Adrenal gland (tissue), 12 donors: ENCODE results near the gene DLG5. TPM values are rescaled to one million over a fixed set of nuclear protein-coding genes. Genes with fewer than 3 reads are reported as not detected.

Experiments used
- DNase-seq, 7 donors: peaks; one replicate each; pipeline ENCODE4 v3.0.0-alpha.2; 2019 to 2020
- H3K27ac ChIP-seq, 5 donors: fragments of 200-600 bp; sonication (generic) in 4 of 5; 1 replicate in 3 of 5; 2 replicates in 2 of 5; pipeline versions ENCODE4 v1.5.1 to v1.8.0; 2016 to 2020; ENCODE audit warnings: mild to moderate bottlenecking in 1 of 5
- H3K27me3 ChIP-seq: fragments of 200-600 bp; 2 replicates; pipeline ENCODE4 v1.8.0; 2021
- H3K36me3 ChIP-seq, 2 donors: fragments of 200-600 bp; replicated peaks in 1 of 2; 1 replicate in 1 of 2; 2 replicates in 1 of 2; pipeline versions ENCODE4 v1.5.1 to v1.8.0; 2018 to 2022
- H3K4me1 ChIP-seq, 2 donors: fragments of 200-600 bp; replicated peaks in 1 of 2; 1 replicate in 1 of 2; 2 replicates in 1 of 2; pipeline versions ENCODE4 v1.5.1 to v1.8.0; 2018 to 2021
- H3K4me3 ChIP-seq, 4 donors: fragments of 200-600 bp; sonication (generic) in 3 of 4; one replicate each; pipeline ENCODE4 v1.5.1; 2016 to 2018
- H3K9me3 ChIP-seq, 3 donors: fragments of 200-600 bp; sonication (generic) in 1 of 3; replicated peaks in 1 of 3; 1 replicate in 2 of 3; 2 replicates in 1 of 3; pipeline versions ENCODE4 v1.5.1 to v1.8.0; 2016 to 2021
- POLR2A ChIP-seq, 2 donors: fragments of 450-650 bp; IDR thresholded peaks; one replicate each; pipeline ENCODE4 v1.6.1; 2017; ENCODE audit warnings: antibody characterized with exemption in 2 of 2, mild to moderate bottlenecking in 2 of 2, moderate library complexity in 1 of 2
- WGBS, 4 donors: extraction: QIAGEN DNeasy Blood & Tissue Kit in 2 of 4; methylation state at CpG; one replicate each; pipeline versions ENCODE4 v1.1.5 to v1.1.7; 2013 to 2017; 5-methylcytosine and 5-hydroxymethylcytosine counted together
- intact Hi-C, 2 donors: fragments of 100-400 bp; cut with DNase I; formaldehyde crosslinking; loops; one replicate each; pipeline versions ENCODE4 v1.14.1 to v1.15.0; 2022 to 2023
- polyA plus RNA-seq, 3 donors: library from polyadenylated mRNA; stranded (reverse); fragments of 200-250 nt in 2 of 3; fragments of 350-450 nt in 1 of 3; fragmentation: Illumina TruSeq in 1 of 3; extraction: RNeasy Lipid Tissue Mini Kit (QIAGEN cat#74804) in 1 of 3; gene quantifications; one replicate each; pipeline ENCODE4 v1.2.3, GENCODE V29; 2013 to 2014
- total RNA-seq, 9 donors: library from RNA; depleted of rRNA in 4 of 9; stranded (reverse); fragments of >200 nt in 4 of 9; fragments of 120-200 nt in 1 of 9; fragmentation: NEBNext Ultra II Directional in 1 of 9; extraction: Animal tissue kit (Norgen Biotek cat#: 25700) in 1 of 9; gene quantifications; one replicate each; pipeline versions ENCODE4 v1.1.0 to v1.2.4, GENCODE V29; 2013 to 2023
- TF ChIP-seq, protein P1 (sequence below), 6 experiments: fragments of 450-650 bp in 4 of 6; fragments of 200-600 bp in 2 of 6; sonication (generic) in 1 of 6; IDR thresholded peaks; 1 replicate in 5 of 6; 2 replicates in 1 of 6; pipeline versions ENCODE4 v1.5.1 to v1.8.0; 2016 to 2021; ENCODE audit warnings: antibody characterized with exemption in 6 of 6, mild to moderate bottlenecking in 2 of 6, moderate library complexity in 1 of 6
- donor health status: healthy with polysubstance abuse.
- donor health status: Bipolar disorder and iron deficiency.
- donor health status: DM: yes; HTN: yes; CAD: no.
- donor health status: DM: no; HTN: no; CAD: no.
- donor health status: DM: no; HTN: no; CAD: no.
- donor health status: DM: yes; HTN: yes; CAD: no.

Gene DLG5
- total and polyA plus RNA-seq, 12 donors = 32.6 to 175 (median 101) TPM

DNA sequence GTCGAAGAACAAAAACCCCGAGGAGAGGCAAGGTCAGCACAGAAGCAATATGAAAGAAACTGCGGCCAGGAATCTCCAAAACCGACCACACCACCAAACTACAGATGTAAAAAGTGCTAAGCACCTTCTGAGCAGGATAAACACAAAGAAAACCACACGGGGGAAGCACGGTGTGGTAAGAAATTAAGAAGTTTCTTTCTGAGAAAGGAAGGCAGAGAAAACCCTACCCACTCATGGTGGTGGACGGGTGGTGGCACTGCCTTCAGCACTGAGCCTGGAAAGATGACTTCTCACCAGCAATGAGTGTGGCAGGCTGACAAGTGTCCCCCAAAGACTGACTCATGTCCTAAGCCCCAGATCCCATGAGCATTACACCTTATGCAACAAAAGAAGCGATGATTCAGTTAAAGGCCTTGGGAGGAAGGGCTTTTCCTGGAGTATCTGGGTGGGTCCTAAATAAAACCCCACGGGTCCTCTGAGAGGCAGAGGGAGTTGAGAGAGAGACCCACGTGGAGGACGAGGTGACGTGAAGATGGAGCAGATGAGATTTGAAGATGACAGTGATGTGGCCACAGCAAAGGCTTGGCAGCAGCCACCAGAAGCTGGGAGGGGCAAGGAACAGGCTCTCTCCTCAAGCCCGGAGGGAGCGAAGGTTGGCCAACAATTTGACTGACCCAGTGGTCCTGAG lies 124.9 kb downstream of the DLG5 start:
- H3K4me1 ChIP-seq = peaks cover 0 to 29% of the 10 kb centered on the region in 2 donors
- DNase-seq = peak; percentile 71 to 88 (median 85)
- TF ChIP-seq, protein P1, sequence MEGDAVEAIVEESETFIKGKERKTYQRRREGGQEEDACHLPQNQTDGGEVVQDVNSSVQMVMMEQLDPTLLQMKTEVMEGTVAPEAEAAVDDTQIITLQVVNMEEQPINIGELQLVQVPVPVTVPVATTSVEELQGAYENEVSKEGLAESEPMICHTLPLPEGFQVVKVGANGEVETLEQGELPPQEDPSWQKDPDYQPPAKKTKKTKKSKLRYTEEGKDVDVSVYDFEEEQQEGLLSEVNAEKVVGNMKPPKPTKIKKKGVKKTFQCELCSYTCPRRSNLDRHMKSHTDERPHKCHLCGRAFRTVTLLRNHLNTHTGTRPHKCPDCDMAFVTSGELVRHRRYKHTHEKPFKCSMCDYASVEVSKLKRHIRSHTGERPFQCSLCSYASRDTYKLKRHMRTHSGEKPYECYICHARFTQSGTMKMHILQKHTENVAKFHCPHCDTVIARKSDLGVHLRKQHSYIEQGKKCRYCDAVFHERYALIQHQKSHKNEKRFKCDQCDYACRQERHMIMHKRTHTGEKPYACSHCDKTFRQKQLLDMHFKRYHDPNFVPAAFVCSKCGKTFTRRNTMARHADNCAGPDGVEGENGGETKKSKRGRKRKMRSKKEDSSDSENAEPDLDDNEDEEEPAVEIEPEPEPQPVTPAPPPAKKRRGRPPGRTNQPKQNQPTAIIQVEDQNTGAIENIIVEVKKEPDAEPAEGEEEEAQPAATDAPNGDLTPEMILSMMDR (IDR thresholded peaks at IDR 0.05) = no peak
- TF ChIP-seq POLR2A (IDR thresholded peaks at IDR 0.05) = peak in 1 of 2 donors; percentile 45
- intact Hi-C loops = loop anchor here in 1 of 2 donors (10.0 kb wide), 1 partner anchor 203 kb away; no protein-coding TSS in a partner anchor
- H3K36me3 ChIP-seq = peaks cover 0 to 83% of the 10 kb centered on the region in 2 donors
- WGBS, 4 donors = 45 to 58% (median 48%) methylated on average over 14 of the region's 14 CpGs
- H3K4me3 ChIP-seq = no peak overlapping the region
- H3K9me3 ChIP-seq = no peaks in the 10 kb centered on the region
- peak overlapping the region; percentile 39 to 81 (median 63) for H3K27ac ChIP-seq
- H3K27me3 ChIP-seq = no peaks in the 10 kb centered on the region

DNA sequence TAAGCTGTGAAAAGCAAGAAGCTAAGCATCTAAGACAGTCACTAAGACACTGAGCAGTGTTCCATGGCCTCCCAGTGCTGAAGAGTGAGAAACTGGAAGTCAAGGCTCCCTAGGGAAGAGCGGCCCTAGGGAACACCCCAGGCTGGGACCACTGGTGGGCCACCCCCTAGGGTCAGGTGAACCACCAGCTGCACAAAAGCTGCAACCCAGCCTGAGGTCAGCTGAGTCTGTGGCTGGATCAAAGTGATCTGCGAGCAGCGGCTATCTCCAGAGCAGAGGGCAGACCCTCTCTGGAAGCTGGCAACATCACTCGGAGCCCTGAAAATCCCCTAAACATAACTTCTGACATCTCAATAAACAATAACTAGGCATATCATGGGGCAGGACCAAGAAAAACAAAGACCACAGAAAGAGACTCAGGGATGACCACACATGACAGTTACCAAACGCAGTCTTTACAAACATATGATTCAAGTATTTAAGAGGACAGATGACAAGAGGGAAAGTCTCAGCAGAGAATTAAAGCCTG lies 125.8 kb downstream of the DLG5 start:
- no peak overlapping the region for H3K4me3 ChIP-seq
- no peaks in the 10 kb centered on the region for H3K9me3 ChIP-seq
- intact Hi-C loops = loop anchor here in 1 of 2 donors (10.0 kb wide), 1 partner anchor 204 kb away; no protein-coding TSS in a partner anchor
- TF ChIP-seq POLR2A (IDR thresholded peaks at IDR 0.05) = no peak
- TF ChIP-seq, protein P1 (IDR thresholded peaks at IDR 0.05) = no peak
- peaks cover 0 to 29% of the 10 kb centered on the region in 2 donors for H3K4me1 ChIP-seq
- peak overlapping the region; percentile 35 to 81 (median 50) for H3K27ac ChIP-seq
- H3K36me3 ChIP-seq = peaks cover 0 to 83% of the 10 kb centered on the region in 2 donors
- 86 to 88% (median 87%) methylated on average over 5 of the region's 5 CpGs for WGBS, 4 donors
- peak in 1 of 7 donors; percentile 17 for DNase-seq
- H3K27me3 ChIP-seq = no peaks in the 10 kb centered on the region

DNA sequence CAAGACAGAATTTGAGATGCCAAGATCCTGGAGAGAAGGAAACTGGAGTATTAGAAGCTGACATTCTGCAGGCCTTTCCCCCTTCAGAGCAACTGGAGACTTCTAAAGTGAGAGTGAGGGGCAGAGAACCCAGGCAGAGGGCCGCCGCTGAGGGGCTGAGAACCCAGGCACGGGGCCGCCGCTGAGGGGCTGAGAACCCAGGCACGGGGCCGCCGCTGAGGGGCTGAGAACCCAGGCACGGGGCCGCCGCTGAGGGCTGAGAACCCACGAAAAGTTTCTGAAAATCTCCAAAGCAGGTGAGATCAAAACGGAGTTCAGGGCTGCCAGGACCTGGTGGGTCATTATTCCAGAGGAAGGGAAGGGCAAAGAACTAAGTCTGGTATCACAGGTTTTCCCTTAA lies 126.2 kb downstream of the DLG5 start:
- Histone ChIP-seq H3K4me3 (no peak overlapping the region), H3K4me1 (peaks cover 0 to 29% of the 10 kb centered on the region in 2 donors), H3K9me3 (no peaks in the 10 kb centered on the region), H3K36me3 (peaks cover 0 to 83% of the 10 kb centered on the region in 2 donors), H3K27ac (peak overlapping the region in 2 of 5 donors; percentile 35 to 63), H3K27me3 (no peaks in the 10 kb centered on the region)
- TF ChIP-seq POLR2A (IDR thresholded peaks at IDR 0.05) = no peak
- TF ChIP-seq, protein P1 (IDR thresholded peaks at IDR 0.05) = no peak
- DNase-seq = no peak
- 93 to 98% (median 96%) methylated on average over 13 of the region's 13 CpGs for WGBS, 4 donors
- intact Hi-C loops = loop anchor here in 1 of 2 donors (10.0 kb wide), 1 partner anchor 204 kb away; no protein-coding TSS in a partner anchor

DNA sequence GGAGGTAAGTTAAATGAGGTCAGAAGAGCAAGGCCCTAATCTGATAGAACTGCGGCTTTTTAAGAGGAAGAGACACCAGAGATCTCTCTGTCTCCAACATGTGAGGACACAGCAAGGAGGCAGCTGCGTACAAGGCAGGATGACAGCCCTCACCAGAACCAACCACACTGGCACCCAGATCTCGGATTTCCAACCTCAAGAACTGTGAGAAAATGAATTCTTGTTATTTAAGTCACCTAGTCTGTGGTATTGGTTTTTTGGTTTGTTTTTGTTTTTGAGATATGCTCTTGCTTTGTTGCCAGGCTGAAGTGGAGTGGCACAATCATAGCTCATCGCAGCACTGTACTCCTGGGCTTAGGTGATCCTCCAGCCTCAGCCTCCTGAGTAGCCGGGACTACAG lies 127.2 kb downstream of the DLG5 start:
- Histone ChIP-seq H3K9me3 (no peaks in the 10 kb centered on the region), H3K4me1 (peaks cover 0 to 29% of the 10 kb centered on the region in 2 donors), H3K27ac (peak overlapping the region in 3 of 5 donors; percentile 37 to 74 (median 53)), H3K27me3 (no peaks in the 10 kb centered on the region), H3K36me3 (peaks cover 0 to 83% of the 10 kb centered on the region in 2 donors), H3K4me3 (no peak overlapping the region)
- DNase-seq = no peak
- WGBS, 4 donors = 73 to 83% (median 74%) methylated on average over 5 of the region's 5 CpGs
- intact Hi-C loops = no loop called here
- TF ChIP-seq, protein P1 (IDR thresholded peaks at IDR 0.05) = no peak
- TF ChIP-seq POLR2A (IDR thresholded peaks at IDR 0.05) = no peak
